Breast epithelium (tissue), 4 donors: Measurements from ENCODE around the gene CCDC172. TPM values are rescaled to one million over a fixed set of nuclear protein-coding genes. Genes with fewer than 3 reads are reported as not detected.

Source experiments
- DNase-seq, 2 donors: peaks; one replicate each; pipeline ENCODE4 v3.0.0-alpha.2; 2019; ENCODE audit warnings: low spot score in 2 of 2
- H3K27ac ChIP-seq, 2 donors: fragments of 200-600 bp; sonication (generic) in 1 of 2; one replicate each; pipeline ENCODE4 v1.5.1; 2016 to 2019; ENCODE audit warnings: mild to moderate bottlenecking in 1 of 2
- H3K27me3 ChIP-seq, 2 donors: fragments of 200-600 bp; sonication (generic) in 1 of 2; one replicate each; pipeline versions ENCODE4 v1.5.1 to v1.6.0; 2017 to 2019; ENCODE audit warnings: control low read depth in 1 of 2, mild to moderate bottlenecking in 1 of 2
- H3K36me3 ChIP-seq: fragments of 200-600 bp; one replicate; pipeline ENCODE4 v1.5.1; 2019
- H3K4me1 ChIP-seq, 2 donors: fragments of 200-600 bp; sonication (generic); one replicate each; pipeline ENCODE4 v1.5.1; 2016 to 2019; ENCODE audit warnings: control low read depth in 1 of 2
- H3K4me3 ChIP-seq, 3 donors: fragments of 200-600 bp; sonication (generic); 1 replicate in 2 of 3; 2 replicates in 1 of 3; pipeline ENCODE4 v1.5.1; 2016 to 2019; ENCODE audit warnings: mild to moderate bottlenecking in 3 of 3, moderate library complexity in 2 of 3
- H3K9me3 ChIP-seq, 2 donors: fragments of 200-600 bp; sonication (generic) in 1 of 2; one replicate each; pipeline ENCODE4 v1.5.1; 2016 to 2019; ENCODE audit warnings: control low read depth in 1 of 2
- CTCF ChIP-seq, 3 donors: fragments of 450-650 bp; IDR thresholded peaks; one replicate each; pipeline ENCODE4 v1.5.1; 2016 to 2017; ENCODE audit warnings: antibody characterized with exemption in 3 of 3, mild to moderate bottlenecking in 3 of 3, moderate library complexity in 3 of 3
- POLR2A ChIP-seq: fragments of 450-650 bp; IDR thresholded peaks from one replicate; pipeline ENCODE4 v1.6.1; 2016; ENCODE audit warnings: antibody characterized with exemption, mild to moderate bottlenecking, moderate library complexity
- POLR2AphosphoS5 ChIP-seq, 3 donors: sonication (generic); formaldehyde crosslinking; IDR thresholded peaks; one replicate each; pipeline ENCODE4 v1.6.1; 2017; ENCODE audit warnings: antibody characterized with exemption in 3 of 3
- intact Hi-C: fragments of 100-400 bp; cut with DNase I; formaldehyde crosslinking; loops from one replicate; pipeline ENCODE4 v1.15.1; 2023; ENCODE audit warnings: low total_unique reads
- total RNA-seq, 3 donors: library from RNA; depleted of rRNA; stranded (reverse); fragments of >200 nt; gene quantifications; one replicate each; pipeline ENCODE4 v1.1.0, GENCODE V29; 2016

Gene CCDC172
- total RNA-seq, 3 donors from 2014 or later, result not detected

GRCh38 chr10:116356833-116357232, 32.6 kb downstream of the CCDC172 start:
- H3K4me1 ChIP-seq, result no peaks in the 10 kb centered on the region
- intact Hi-C loops, result no loop called here
- H3K27me3 ChIP-seq, result no peaks in the 10 kb centered on the region
- DNase-seq, result no peak
- H3K36me3 ChIP-seq, result no peaks in the 10 kb centered on the region
- H3K4me3 ChIP-seq, result no peak overlapping the region
- TF ChIP-seq POLR2AphosphoS5 (IDR thresholded peaks at IDR 0.05) (no peak), POLR2A (no peak), CTCF (IDR thresholded peaks at IDR 0.05) (no peak)
- no peak overlapping the region for H3K27ac ChIP-seq
- peaks cover 0 to 7% of the 10 kb centered on the region in 2 donors for H3K9me3 ChIP-seq

DNA sequence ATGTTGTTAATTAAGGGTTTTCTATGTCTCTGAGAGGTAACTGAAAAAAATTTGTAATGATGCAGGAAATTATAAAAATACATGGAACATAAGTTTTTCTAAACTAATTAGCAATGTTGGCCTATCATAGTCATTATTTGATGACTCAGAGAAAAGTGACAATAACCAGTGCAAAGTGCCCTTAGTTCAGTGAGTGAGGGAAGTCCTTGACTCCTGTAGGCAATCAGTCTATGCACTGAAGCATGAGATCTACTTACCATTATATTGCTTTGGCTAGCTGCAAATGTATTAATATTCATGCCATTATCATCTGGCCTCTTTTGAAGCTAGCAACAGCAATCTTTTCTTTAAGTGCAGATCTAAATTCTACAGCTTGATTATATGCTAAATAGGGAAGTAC, 40.6 kb downstream of the CCDC172 start:
- TF ChIP-seq POLR2AphosphoS5 (IDR thresholded peaks at IDR 0.05) (no peak), CTCF (IDR thresholded peaks at IDR 0.05) (no peak), POLR2A (no peak)
- no peaks in the 10 kb centered on the region for H3K9me3 ChIP-seq
- H3K27me3 ChIP-seq, result no peaks in the 10 kb centered on the region
- H3K4me1 ChIP-seq, result no peaks in the 10 kb centered on the region
- no peak for DNase-seq
- no peak overlapping the region for H3K4me3 ChIP-seq
- H3K36me3 ChIP-seq, result no peaks in the 10 kb centered on the region
- no peak overlapping the region for H3K27ac ChIP-seq
- intact Hi-C loops, result no loop called here

GRCh38 chr10:116371737-116372136, 47.5 kb downstream of the CCDC172 start:
- H3K27me3 ChIP-seq, result no peaks in the 10 kb centered on the region
- intact Hi-C loops, result no loop called here
- no peak overlapping the region for H3K27ac ChIP-seq
- no peak for TF ChIP-seq POLR2A
- TF ChIP-seq CTCF (IDR thresholded peaks at IDR 0.05), result no peak
- no peak for TF ChIP-seq POLR2AphosphoS5 (IDR thresholded peaks at IDR 0.05)
- no peaks in the 10 kb centered on the region for H3K36me3 ChIP-seq
- no peaks in the 10 kb centered on the region for H3K4me1 ChIP-seq
- H3K9me3 ChIP-seq, result no peaks in the 10 kb centered on the region
- DNase-seq, result no peak
- no peak overlapping the region for H3K4me3 ChIP-seq

- Histone ChIP-seq H3K27ac (no peak overlapping the region), H3K27me3 (no peaks in the 10 kb centered on the region), H3K4me1 (no peaks in the 10 kb centered on the region), H3K9me3 (no peaks in the 10 kb centered on the region), H3K36me3 (no peaks in the 10 kb centered on the region), H3K4me3 (no peak overlapping the region)
- TF ChIP-seq POLR2A (no peak), CTCF (IDR thresholded peaks at IDR 0.05) (no peak), POLR2AphosphoS5 (IDR thresholded peaks at IDR 0.05) (no peak)
- no peak for DNase-seq
- intact Hi-C loops, result no loop called here
Measured at GRCh38 chr10:116382290-116382689, 58.0 kb downstream of the CCDC172 start.

DNA sequence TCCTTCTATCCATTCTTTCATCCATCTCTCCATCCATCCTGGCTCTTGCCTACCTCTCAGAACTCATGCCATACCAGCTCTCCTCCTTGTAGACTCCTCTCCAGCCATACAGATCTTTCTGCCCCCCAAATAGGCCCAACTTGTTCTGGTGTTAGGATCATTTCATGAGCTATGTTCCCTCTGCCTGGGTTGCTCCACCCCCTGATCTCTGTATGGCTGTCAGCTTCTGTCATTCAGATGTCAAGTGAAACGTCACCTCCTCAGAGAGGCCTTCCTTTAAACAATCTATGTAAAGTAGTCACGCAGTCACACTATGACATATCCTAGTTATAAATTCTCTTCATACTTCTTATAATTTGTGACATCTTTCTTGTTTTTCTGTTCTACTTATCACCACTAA, 61.1 kb downstream of the CCDC172 start:
- no peaks in the 10 kb centered on the region for H3K27me3 ChIP-seq
- H3K4me1 ChIP-seq, result no peaks in the 10 kb centered on the region
- H3K27ac ChIP-seq, result no peak overlapping the region
- H3K36me3 ChIP-seq, result no peaks in the 10 kb centered on the region
- H3K9me3 ChIP-seq, result no peaks in the 10 kb centered on the region
- no peak overlapping the region for H3K4me3 ChIP-seq
- intact Hi-C loops, result no loop called here
- TF ChIP-seq CTCF (IDR thresholded peaks at IDR 0.05) (no peak), POLR2AphosphoS5 (IDR thresholded peaks at IDR 0.05) (no peak)
- no peak for DNase-seq
